ENCODE data around the gene GARS1.

GARS1 gene

GRCh38 chr7:30562498-30562897, 32.2 kb upstream of the GARS1 start:
- Histone ChIP-seq H3K4me1 (ENCODE audit: control insufficient read depth, insufficient read depth, low read length) (peaks cover 4% of the 10 kb centered on the region), H3K4me3 (ENCODE audit: low read depth, low read length) (no peak overlapping the region), H3K36me3 (ENCODE audit: control insufficient read depth in 2 of 2, insufficient read depth in 1 of 2, low read length in 2 of 2) (peaks cover 0 to 3% of the 10 kb centered on the region in 2 experiments; a peak in 1 of 3 replicates), H3K27ac (ENCODE audit: extremely low read depth, low read depth, low read length) (no peak overlapping the region), H3K9me3 (ENCODE audit: control insufficient read depth, insufficient read depth, low read depth, low read length) (no peaks in the 10 kb centered on the region)
- ChIA-PET POLR2A (no interaction called here), CTCF (interaction anchor here (1.0 to 8.0 kb wide), 8 partner anchors 13 to 336 kb away, joined by 3 to 167 read pairs (median 6); no protein-coding TSS in a partner anchor)
- TF ChIP-seq ZNF341 (tag by site-specific recombination; IDR thresholded peaks at IDR 0.05; ENCODE audit: low read depth) (peak; percentile 21; the same call in 1 of the 2 replicates), ZEB2 (tag by site-specific recombination; IDR thresholded peaks at IDR 0.05) (no peak), ZFP3 (tag by site-specific recombination; IDR thresholded peaks at IDR 0.05; ENCODE audit: low read depth) (no peak)

GRCh38 chr7:30562909-30563308, 31.8 kb upstream of the GARS1 start:
- H3K36me3 ChIP-seq (ENCODE audit: control insufficient read depth in 2 of 2, insufficient read depth in 1 of 2, low read length in 2 of 2): peaks cover 0 to 3% of the 10 kb centered on the region in 2 experiments; a peak in 1 of 3 replicates
- ChIA-PET CTCF (interaction anchor here (0.7 to 8.0 kb wide), 12 partner anchors 13 to 399 kb away, joined by 3 to 167 read pairs (median 4); no protein-coding TSS in a partner anchor), POLR2A (no interaction called here)
- no peak for TF ChIP-seq HOXA7 (CRISPR knock-in tag; IDR thresholded peaks at IDR 0.05; ENCODE audit: borderline replicate concordance)
- no peak for TF ChIP-seq ZBTB11 (tag by site-specific recombination; conservative IDR thresholded peaks at IDR 0.05; ENCODE audit: low read depth)
- no peak for TF ChIP-seq ZNF112 (tag by site-specific recombination; IDR thresholded peaks at IDR 0.05)
- TF ChIP-seq IKZF3 (tag by site-specific recombination; IDR thresholded peaks at IDR 0.05): no peak
- TF ChIP-seq ZSCAN16 (tag by site-specific recombination; IDR thresholded peaks at IDR 0.05): no peak
- TF ChIP-seq ZNF350 (tag by site-specific recombination; IDR thresholded peaks at IDR 0.05): no peak
- no peak for TF ChIP-seq ZNF518A (tag by site-specific recombination; conservative IDR thresholded peaks at IDR 0.05; ENCODE audit: low read depth)
- no peak for TF ChIP-seq GLIS1 (tag by site-specific recombination; IDR thresholded peaks at IDR 0.05)
- TF ChIP-seq ZEB2 (tag by site-specific recombination; IDR thresholded peaks at IDR 0.05): no peak
- TF ChIP-seq AEBP2 (tag by site-specific recombination; IDR thresholded peaks at IDR 0.05; ENCODE audit: borderline replicate concordance): no peak
- TF ChIP-seq, protein P1, sequence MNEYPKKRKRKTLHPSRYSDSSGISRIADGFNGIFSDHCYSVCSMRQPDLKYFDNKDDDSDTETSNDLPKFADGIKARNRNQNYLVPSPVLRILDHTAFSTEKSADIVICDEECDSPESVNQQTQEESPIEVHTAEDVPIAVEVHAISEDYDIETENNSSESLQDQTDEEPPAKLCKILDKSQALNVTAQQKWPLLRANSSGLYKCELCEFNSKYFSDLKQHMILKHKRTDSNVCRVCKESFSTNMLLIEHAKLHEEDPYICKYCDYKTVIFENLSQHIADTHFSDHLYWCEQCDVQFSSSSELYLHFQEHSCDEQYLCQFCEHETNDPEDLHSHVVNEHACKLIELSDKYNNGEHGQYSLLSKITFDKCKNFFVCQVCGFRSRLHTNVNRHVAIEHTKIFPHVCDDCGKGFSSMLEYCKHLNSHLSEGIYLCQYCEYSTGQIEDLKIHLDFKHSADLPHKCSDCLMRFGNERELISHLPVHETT (tag by site-specific recombination; IDR thresholded peaks at IDR 0.05): no peak
- no peak for TF ChIP-seq ZNF24 (tag by site-specific recombination; IDR thresholded peaks at IDR 0.05)
- TF ChIP-seq FEZF1 (tag by site-specific recombination; IDR thresholded peaks at IDR 0.05): no peak
- TF ChIP-seq, protein P2, sequence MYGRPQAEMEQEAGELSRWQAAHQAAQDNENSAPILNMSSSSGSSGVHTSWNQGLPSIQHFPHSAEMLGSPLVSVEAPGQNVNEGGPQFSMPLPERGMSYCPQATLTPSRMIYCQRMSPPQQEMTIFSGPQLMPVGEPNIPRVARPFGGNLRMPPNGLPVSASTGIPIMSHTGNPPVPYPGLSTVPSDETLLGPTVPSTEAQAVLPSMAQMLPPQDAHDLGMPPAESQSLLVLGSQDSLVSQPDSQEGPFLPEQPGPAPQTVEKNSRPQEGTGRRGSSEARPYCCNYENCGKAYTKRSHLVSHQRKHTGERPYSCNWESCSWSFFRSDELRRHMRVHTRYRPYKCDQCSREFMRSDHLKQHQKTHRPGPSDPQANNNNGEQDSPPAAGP (tag by site-specific recombination; IDR thresholded peaks at IDR 0.05): no peak
- no peaks in the 10 kb centered on the region for H3K9me3 ChIP-seq (ENCODE audit: control insufficient read depth, insufficient read depth, low read depth, low read length)
- H3K4me1 ChIP-seq (ENCODE audit: control insufficient read depth, insufficient read depth, low read length): peaks cover 4% of the 10 kb centered on the region
- no peak overlapping the region for H3K4me3 ChIP-seq (ENCODE audit: low read depth, low read length)
- H3K27ac ChIP-seq (ENCODE audit: extremely low read depth, low read depth, low read length): no peak overlapping the region
